Measurements from ENCODE around the gene RGS6.

- TF ChIP-seq, protein P1, sequence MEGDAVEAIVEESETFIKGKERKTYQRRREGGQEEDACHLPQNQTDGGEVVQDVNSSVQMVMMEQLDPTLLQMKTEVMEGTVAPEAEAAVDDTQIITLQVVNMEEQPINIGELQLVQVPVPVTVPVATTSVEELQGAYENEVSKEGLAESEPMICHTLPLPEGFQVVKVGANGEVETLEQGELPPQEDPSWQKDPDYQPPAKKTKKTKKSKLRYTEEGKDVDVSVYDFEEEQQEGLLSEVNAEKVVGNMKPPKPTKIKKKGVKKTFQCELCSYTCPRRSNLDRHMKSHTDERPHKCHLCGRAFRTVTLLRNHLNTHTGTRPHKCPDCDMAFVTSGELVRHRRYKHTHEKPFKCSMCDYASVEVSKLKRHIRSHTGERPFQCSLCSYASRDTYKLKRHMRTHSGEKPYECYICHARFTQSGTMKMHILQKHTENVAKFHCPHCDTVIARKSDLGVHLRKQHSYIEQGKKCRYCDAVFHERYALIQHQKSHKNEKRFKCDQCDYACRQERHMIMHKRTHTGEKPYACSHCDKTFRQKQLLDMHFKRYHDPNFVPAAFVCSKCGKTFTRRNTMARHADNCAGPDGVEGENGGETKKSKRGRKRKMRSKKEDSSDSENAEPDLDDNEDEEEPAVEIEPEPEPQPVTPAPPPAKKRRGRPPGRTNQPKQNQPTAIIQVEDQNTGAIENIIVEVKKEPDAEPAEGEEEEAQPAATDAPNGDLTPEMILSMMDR (IDR thresholded peaks at IDR 0.05): no peak
- TF ChIP-seq POLR2AphosphoS5 (IDR thresholded peaks at IDR 0.05): no peak
- TF ChIP-seq POLR2A (IDR thresholded peaks at IDR 0.05): no peak
Observed at GRCh38 chr14:72462056-72462455, 529.8 kb downstream of the RGS6 start.
